B cell (primary cell): ENCODE data around the gene MAP2K1. TPM values are rescaled to one million over a fixed set of nuclear protein-coding genes. Genes with fewer than 3 reads are reported as not detected.

Experiments used
- ATAC-seq: fragments of 200-7000 bp; cut with Tn5 transposase; one replicate; pipeline ENCODE4 v1.10.0; 2021; ENCODE audit warnings: low read depth, mild to moderate bottlenecking, moderate number of reproducible peaks, moderate library complexity
- CTCF ChIA-PET: fragments of 350-600 bp; sonication (Branson Sonifier 250); formaldehyde crosslinking; loops from one replicate; lab custom pipeline; 2021; ENCODE audit warnings: antibody characterized with exemption, inconsistent platforms; lab: Charles Lee
- POLR2A ChIA-PET: fragments of 350-600 bp; sonication (Branson Sonifier 250); formaldehyde crosslinking; loops from one replicate; lab custom pipeline; 2021; ENCODE audit warnings: antibody characterized with exemption; lab: Charles Lee
- DNase-seq: peaks from one replicate; pipeline ENCODE4 v3.0.0; 2013
- H2AFZ ChIP-seq: 2 replicates; pipeline ENCODE4 v1.6.1; 2012; ENCODE audit warnings: mild to moderate bottlenecking, low read depth, low read length; ENCODE audit not compliant: insufficient read depth, poor library complexity, severe bottlenecking
- H3K27ac ChIP-seq, 2 donors: 1 replicate in 1 of 2; 2 replicates in 1 of 2; pipeline ENCODE4 v1.5.1; 2012 to 2013; ENCODE audit warnings: low read length in 2 of 2, mild to moderate bottlenecking in 2 of 2, moderate library complexity in 1 of 2
- H3K27me3 ChIP-seq, 4 experiments: fragments of 200-600 bp in 1 of 4; sonication (generic) in 1 of 4; replicated peaks in 1 of 4; 1 replicate in 2 of 4; 2 replicates in 2 of 4; pipeline versions ENCODE4 v1.6.1 to v1.7.0; 2013 to 2016; ENCODE audit warnings: low read length in 3 of 4, mild to moderate bottlenecking in 2 of 4, mixed read lengths in 1 of 4, moderate library complexity in 1 of 4; ENCODE audit not compliant: insufficient read depth in 4 of 4, control insufficient read depth in 3 of 4; ENCODE audit errors: control extremely low read depth in 1 of 4
- H3K36me3 ChIP-seq, 2 experiments: replicated peaks in 1 of 2; 1 replicate in 1 of 2; 2 replicates in 1 of 2; pipeline versions ENCODE4 v1.6.1 to v1.7.1; 2013; ENCODE audit warnings: low read length in 1 of 2; ENCODE audit not compliant: insufficient read depth in 2 of 2, control insufficient read depth in 1 of 2; ENCODE audit errors: control extremely low read depth in 1 of 2, extremely low read depth in 1 of 2
- H3K4me1 ChIP-seq, 2 donors: fragments of 200-600 bp in 1 of 2; sonication (generic) in 1 of 2; 1 replicate in 1 of 2; 2 replicates in 1 of 2; pipeline versions ENCODE4 v1.5.1 to v1.6.1; 2013 to 2017; ENCODE audit warnings: low read length in 2 of 2; ENCODE audit not compliant: control insufficient read depth in 2 of 2, insufficient read depth in 2 of 2
- H3K4me2 ChIP-seq: replicated peaks from 2 replicates; pipeline ENCODE3; 2012; ENCODE audit warnings: mild to moderate bottlenecking, low read depth, low read length; ENCODE audit not compliant: poor library complexity, severe bottlenecking
- H3K4me3 ChIP-seq, 5 experiments: fragments of 200-600 bp in 1 of 5; sonication (generic) in 1 of 5; 1 replicate in 3 of 5; 2 replicates in 2 of 5; pipeline versions ENCODE4 v1.5.1 to v1.7.0; 2011 to 2016; ENCODE audit warnings: low read length in 4 of 5, mild to moderate bottlenecking in 4 of 5, low read depth in 2 of 5, control low read depth in 1 of 5, moderate library complexity in 1 of 5; ENCODE audit not compliant: insufficient read depth in 1 of 5; ENCODE audit errors: control extremely low read depth in 1 of 5, extremely low read depth in 1 of 5
- H3K79me2 ChIP-seq: fragments of 200-600 bp; sonication (generic); one replicate; pipeline ENCODE4 v1.6.0; 2016; ENCODE audit warnings: low read length; ENCODE audit not compliant: control insufficient read depth, insufficient read depth
- H3K9ac ChIP-seq: fragments of 200-600 bp; sonication (generic); 2 replicates; pipeline ENCODE4 v1.6.1; 2017; ENCODE audit warnings: mild to moderate bottlenecking, low read length, moderate library complexity
- H3K9me3 ChIP-seq, 3 donors: one replicate each; pipeline versions ENCODE4 v1.6.1 to v1.7.1; 2013; ENCODE audit warnings: low read length in 2 of 3; ENCODE audit not compliant: control insufficient read depth in 2 of 3, insufficient read depth in 1 of 3; ENCODE audit errors: control extremely low read depth in 1 of 3
- H4K20me1 ChIP-seq: 2 replicates; pipeline ENCODE4 v1.6.0; 2012; ENCODE audit warnings: mild to moderate bottlenecking, low read length; ENCODE audit not compliant: insufficient read depth, control insufficient read depth, poor library complexity, severe bottlenecking
- H3K27ac Mint-ChIP-seq: one replicate; pipeline ENCODE4 v1.8.0; 2021; ENCODE audit warnings: mixed read lengths
- H3K27me3 Mint-ChIP-seq: one replicate; pipeline ENCODE4 v1.8.0; 2021; ENCODE audit warnings: mixed read lengths
- H3K4me1 Mint-ChIP-seq: one replicate; pipeline ENCODE4 v1.8.0; 2021; ENCODE audit warnings: mixed read lengths
- H3K4me3 Mint-ChIP-seq: one replicate; pipeline ENCODE4 v1.8.0; 2021; ENCODE audit warnings: mixed read lengths
- H3K9me3 Mint-ChIP-seq: one replicate; pipeline ENCODE4 v1.8.0; 2022; ENCODE audit warnings: mixed read lengths; ENCODE audit not compliant: insufficient read depth
- CTCF ChIP-seq: fragments of 200-600 bp; IDR thresholded peaks from one replicate; pipeline ENCODE4 v1.8.0; 2022; ENCODE audit warnings: antibody characterized with exemption, mild to moderate bottlenecking
- EZH2 ChIP-seq: IDR thresholded peaks from 2 replicates; pipeline ENCODE4 v1.6.1; 2012; ENCODE audit warnings: borderline replicate concordance, low read depth, mild to moderate bottlenecking, moderate library complexity, low read length; ENCODE audit not compliant: insufficient read depth, poor library complexity, severe bottlenecking
- WGBS: methylation state at CpG from one replicate; pipeline ENCODE4 v1.1.5; 2013; ENCODE audit warnings: missing lambda C conversion rate; ENCODE audit not compliant: insufficient coverage; 5-methylcytosine and 5-hydroxymethylcytosine counted together
- intact Hi-C: fragments of 100-400 bp; cut with micrococcal nuclease; formaldehyde crosslinking; loops from one replicate; pipeline ENCODE4 v1.10.0; 2022
- polyA plus RNA-seq: library from polyadenylated mRNA; depleted of rRNA; stranded (reverse); fragments of >200 nt; gene quantifications from 2 replicates; pipeline ENCODE4 v1.2.3, GENCODE V29; 2012
- total RNA-seq, 2 donors: library from RNA; stranded (reverse); fragments of 120-200 nt in 1 of 2; gene quantifications; 1 replicate in 1 of 2; 2 replicates in 1 of 2; pipeline versions ENCODE4 v1.2.3 to v1.2.4, GENCODE V29; 2013 to 2022

The MAP2K1 gene
- total and polyA plus RNA-seq, 2 donors (not counting 1 experiment from before 2014, with no cell fraction given), result 21.6 to 52.3 TPM

- intact Hi-C loops, result no loop called here
- Histone ChIP-seq H3K4me1 (no peaks in the 10 kb centered on the region), H3K9me3 (no peaks in the 10 kb centered on the region), H3K79me2 (no peaks in the 10 kb centered on the region), H3K9ac (no peak overlapping the region), H3K27ac (no peak overlapping the region), H3K4me3 (no peak overlapping the region), H3K27me3 (no peaks in the 10 kb centered on the region), H3K36me3 (peaks cover 11 to 54% of the 10 kb centered on the region in 2 experiments), H4K20me1 (no peaks in the 10 kb centered on the region), H2AFZ (no peak overlapping the region), H3K4me2 (no peak overlapping the region)
- WGBS, result 85% methylated on average over 1 of the region's 3 CpGs
- TF ChIP-seq EZH2, result no peak
- no peak for TF ChIP-seq CTCF
- no peaks in the 10 kb centered on the region for H3K9me3 Mint-ChIP-seq
- no peak overlapping the region for H3K27ac Mint-ChIP-seq
- ChIA-PET CTCF (interaction anchor here (0.6 kb wide), 1 partner anchor 1840 kb away, joined by 3 read pairs; no protein-coding TSS in a partner anchor), POLR2A (interaction anchor here (0.6 kb wide), 1 partner anchor 11 kb away, joined by 4 read pairs; no protein-coding TSS in a partner anchor)
- no peaks in the 10 kb centered on the region for H3K4me1 Mint-ChIP-seq
- H3K27me3 Mint-ChIP-seq, result no peaks in the 10 kb centered on the region
- no peak overlapping the region for H3K4me3 Mint-ChIP-seq
- DNase-seq (no peak), ATAC-seq (no peak)
These were observed 96.4 kb downstream of the MAP2K1 start for GRCh38 chr15:66483131-66483566.

- TF ChIP-seq CTCF (no peak), EZH2 (no peak)
- no peak overlapping the region for H3K9ac ChIP-seq
- H4K20me1 ChIP-seq, result no peaks in the 10 kb centered on the region
- H3K79me2 ChIP-seq, result no peaks in the 10 kb centered on the region
- intact Hi-C loops, result no loop called here
- no peak overlapping the region for H3K4me2 ChIP-seq
- CTCF ChIA-PET, result interaction anchor here (1.0 to 1.6 kb wide), 2 partner anchors 13 to 14 kb away, joined by 3 to 5 read pairs; partner anchors contain the start of gene SNAPC5
- ATAC-seq, result no peak
- H3K27me3 Mint-ChIP-seq, result no peaks in the 10 kb centered on the region
- H3K9me3 Mint-ChIP-seq, result no peaks in the 10 kb centered on the region
- no peaks in the 10 kb centered on the region for H3K4me1 Mint-ChIP-seq
- H3K4me3 Mint-ChIP-seq, result no peak overlapping the region
- H3K9me3 ChIP-seq, result no peaks in the 10 kb centered on the region
- no peaks in the 10 kb centered on the region for H3K4me1 ChIP-seq
- WGBS, result 100% methylated on average over 5 of the region's 5 CpGs
- no peaks in the 10 kb centered on the region for H3K27me3 ChIP-seq
- no peak overlapping the region for H3K27ac Mint-ChIP-seq
- peaks cover 20 to 69% of the 10 kb centered on the region in 2 experiments for H3K36me3 ChIP-seq
- H3K4me3 ChIP-seq, result no peak overlapping the region
- no peak overlapping the region for H3K27ac ChIP-seq
- DNase-seq, result no peak
- POLR2A ChIA-PET, result no interaction called here
- H2AFZ ChIP-seq, result no peak overlapping the region
These were observed 97.9 kb downstream of the MAP2K1 start for GRCh38 chr15:66484539-66485112.
